IMR-90 (cell line): ENCODE data around the gene CSF2RB. TPM values are rescaled to one million over a fixed set of nuclear protein-coding genes. Genes with fewer than 3 reads are reported as not detected.

Experiments
- ATAC-seq: fragments of 200-7000 bp; cut with Tn5 transposase; 2 replicates; pipeline ENCODE4 v1.9.1; 2020; ENCODE audit warnings: low read depth, mild to moderate bottlenecking, moderate library complexity
- BruUV-seq: library from RNA; stranded (reverse); fragments of 400-500 nt; replicated peaks from 2 replicates; lab custom pipeline; 2021; lab: Mats Ljungman, UMichigan
- CTCF ChIA-PET: fragments of 300-600 bp; formaldehyde crosslinking; extraction: SDS; loops from one replicate; lab custom pipeline; 2021; ENCODE audit warnings: antibody characterized with exemption; lab: Yijun Ruan, JAX
- POLR2A ChIA-PET: fragments of 300-600 bp; sonication (Branson Sonifier 250); formaldehyde crosslinking; loops from one replicate; lab custom pipeline; 2022; ENCODE audit warnings: antibody characterized with exemption; ENCODE audit not compliant: unreplicated experiment; lab: Charles Lee
- DNase-seq: peaks from one replicate; pipeline ENCODE4 v3.0.0; 2013
- H2AFZ ChIP-seq: replicated peaks from 2 replicates; pipeline ENCODE3; 2013; ENCODE audit warnings: low read length, mild to moderate bottlenecking; ENCODE audit not compliant: poor library complexity
- H2AK5ac ChIP-seq: 2 replicates; pipeline ENCODE4 v1.6.1; 2013; ENCODE audit warnings: low read depth, low read length, inconsistent platforms
- H2AK9ac ChIP-seq: replicated peaks from 2 replicates; pipeline ENCODE3; 2013; ENCODE audit warnings: mild to moderate bottlenecking, low read depth, low read length, moderate library complexity; ENCODE audit not compliant: poor library complexity
- H2BK120ac ChIP-seq: 2 replicates; pipeline ENCODE4 v1.6.1; 2013; ENCODE audit warnings: low read depth, low read length, inconsistent platforms
- H2BK15ac ChIP-seq: 3 replicates; pipeline ENCODE4 v1.6.1; 2013; ENCODE audit warnings: low read depth, low read length, inconsistent platforms
- H2BK20ac ChIP-seq: 2 replicates; pipeline ENCODE4 v1.6.1; 2013; ENCODE audit warnings: low read depth, mild to moderate bottlenecking, inconsistent platforms, low read length, moderate library complexity
- H2BK5ac ChIP-seq: 2 replicates; pipeline ENCODE4 v1.6.1; 2013; ENCODE audit warnings: mild to moderate bottlenecking, low read depth, low read length, inconsistent platforms; ENCODE audit not compliant: poor library complexity, severe bottlenecking
- H3K14ac ChIP-seq: replicated peaks from 2 replicates; pipeline ENCODE4 v1.6.1; 2013; ENCODE audit warnings: low read depth, low read length, inconsistent platforms
- H3K18ac ChIP-seq: 2 replicates; pipeline ENCODE4 v1.6.1; 2013; ENCODE audit warnings: low read depth, low read length, control low read depth
- H3K23ac ChIP-seq: 2 replicates; pipeline ENCODE4 v1.6.1; 2013; ENCODE audit warnings: low read depth, low read length, inconsistent platforms
- H3K27ac ChIP-seq: 2 replicates; pipeline ENCODE4 v1.5.1; 2013; ENCODE audit warnings: mild to moderate bottlenecking, control low read depth, low read length; ENCODE audit not compliant: insufficient read depth
- H3K27me3 ChIP-seq: 2 replicates; pipeline ENCODE4 v1.6.1; 2013; ENCODE audit warnings: low read length; ENCODE audit not compliant: control insufficient read depth, insufficient read depth
- H3K36me3 ChIP-seq: 2 replicates; pipeline ENCODE4 v1.6.1; 2013; ENCODE audit warnings: low read length, mixed read lengths; ENCODE audit not compliant: control insufficient read depth, insufficient read depth
- H3K4ac ChIP-seq: 2 replicates; pipeline ENCODE4 v1.6.1; 2013; ENCODE audit warnings: low read depth, low read length, inconsistent platforms
- H3K4me1 ChIP-seq: 2 replicates; pipeline ENCODE4 v1.6.1; 2013; ENCODE audit warnings: low read length, mixed read lengths; ENCODE audit not compliant: control insufficient read depth, insufficient read depth
- H3K4me2 ChIP-seq: 2 replicates; pipeline ENCODE4 v1.6.1; 2013; ENCODE audit warnings: low read depth, mild to moderate bottlenecking, control low read depth, low read length, moderate library complexity
- H3K4me3 ChIP-seq: 2 replicates; pipeline ENCODE4 v1.5.1; 2013; ENCODE audit warnings: low read depth, mild to moderate bottlenecking, control low read depth, low read length, moderate library complexity; ENCODE audit not compliant: insufficient read depth
- H3K56ac ChIP-seq: 2 replicates; pipeline ENCODE4 v1.6.1; 2013; ENCODE audit warnings: low read length, inconsistent platforms; ENCODE audit not compliant: insufficient read depth; ENCODE audit errors: extremely low read depth
- H3K79me1 ChIP-seq, 2 experiments: 2 replicates each; pipeline ENCODE4 v1.6.1; 2013; ENCODE audit warnings: low read length in 2 of 2, inconsistent platforms in 1 of 2, low read depth in 1 of 2
- H3K9ac ChIP-seq: 2 replicates; pipeline ENCODE4 v1.6.1; 2013; ENCODE audit warnings: low read depth, low read length, control low read depth
- H3K9me1 ChIP-seq: 2 replicates; pipeline ENCODE4 v1.6.1; 2013; ENCODE audit warnings: low read length, inconsistent platforms; ENCODE audit not compliant: insufficient read depth
- H3K9me3 ChIP-seq: 2 replicates; pipeline ENCODE4 v1.6.1; 2013; ENCODE audit warnings: low read length; ENCODE audit not compliant: control insufficient read depth, insufficient read depth
- H4K20me1 ChIP-seq: 2 replicates; pipeline ENCODE4 v1.6.1; 2013; ENCODE audit warnings: low read length, inconsistent platforms; ENCODE audit not compliant: insufficient read depth
- H4K5ac ChIP-seq: 2 replicates; pipeline ENCODE4 v1.6.1; 2013; ENCODE audit warnings: mild to moderate bottlenecking, low read depth, low read length, control low read depth
- H4K8ac ChIP-seq, 2 experiments: 2 replicates each; pipeline ENCODE4 v1.6.1; 2013; ENCODE audit warnings: low read depth in 2 of 2, low read length in 2 of 2, control low read depth in 1 of 2, inconsistent platforms in 1 of 2
- H4K91ac ChIP-seq: 2 replicates; pipeline ENCODE4 v1.6.1; 2013; ENCODE audit warnings: low read depth, low read length, inconsistent platforms; ENCODE audit not compliant: insufficient read depth
- CEBPB ChIP-seq: IDR thresholded peaks from 2 replicates; pipeline ENCODE4 v1.6.1; 2012; ENCODE audit warnings: low read depth, low read length, improper control_type of control experiment
- CHD1 ChIP-seq: IDR thresholded peaks from 2 replicates; pipeline ENCODE4 v1.6.1; 2012; ENCODE audit warnings: low read depth, low read length, improper control_type of control experiment
- POLR2A ChIP-seq: IDR thresholded peaks from 2 replicates; pipeline ENCODE4 v1.6.1; 2012; ENCODE audit warnings: mild to moderate bottlenecking, low read depth, low read length
- RCOR1 ChIP-seq: IDR thresholded peaks from 2 replicates; pipeline ENCODE4 v1.6.1; 2012; ENCODE audit warnings: mild to moderate bottlenecking, low read length, improper control_type of control experiment; ENCODE audit not compliant: insufficient replicate concordance
- WGBS, 2 experiments: methylation state at CpG; one replicate each; pipeline versions ENCODE4 v1.1.5 to v1.1.7; 2013; ENCODE audit warnings: missing lambda C conversion rate in 2 of 2; ENCODE audit not compliant: insufficient read length in 1 of 2; ENCODE audit errors: extremely low coverage in 2 of 2; 5-methylcytosine and 5-hydroxymethylcytosine counted together
- dilution Hi-C: fragments of 300-500 bp; cut with HindIII; formaldehyde crosslinking; loops from one replicate; pipeline ENCODE4 v1.14.3; 2018; ENCODE audit warnings: low sequenced_read_pairs; ENCODE audit not compliant: unreplicated experiment
- in situ Hi-C: fragments of 300-500 bp; cut with MboI; formaldehyde crosslinking; loops from 3 replicates; pipeline ENCODE4 v1.14.3; 2019; ENCODE audit warnings: low sequenced_read_pairs, inconsistent platforms, mixed read lengths
- intact Hi-C: fragments of 100-400 bp; cut with micrococcal nuclease; formaldehyde crosslinking; loops from 2 replicates; pipeline ENCODE4 v1.10.0; 2022
- polyA plus RNA-seq, 3 experiments: library from polyadenylated mRNA; depleted of rRNA; stranded (reverse); fragments of >200 nt; gene quantifications; 2 replicates each; pipeline ENCODE4 v1.2.3, GENCODE V29; 2012; ENCODE audit warnings: low replicate concordance in 1 of 3
- total RNA-seq: library from RNA; depleted of rRNA; stranded (reverse); fragments of >200 nt; gene quantifications from 2 replicates; pipeline ENCODE4 v1.2.3, GENCODE V29; 2012

CSF2RB gene
- total and polyA plus RNA-seq, 2 of the 4 experiments (the other 2 are of a cell fraction), result not detected

GRCh38 chr22:36897611-36898010 is 15.8 kb upstream of the CSF2RB start:
- Histone ChIP-seq H4K91ac (no peak overlapping the region), H3K27me3 (peaks cover 24% of the 10 kb centered on the region), H3K27ac (no peak overlapping the region), H3K4me1 (no peaks in the 10 kb centered on the region), H3K56ac (no peak overlapping the region), H2BK120ac (no peak overlapping the region), H3K9ac (no peak overlapping the region), H3K36me3 (no peaks in the 10 kb centered on the region), H2AK9ac (no peak overlapping the region), H3K9me1 (no peaks in the 10 kb centered on the region), H3K4me2 (no peak overlapping the region), H3K79me1 (no peaks in the 10 kb centered on the region), H3K14ac (no peak overlapping the region), H2AFZ (no peak overlapping the region), H2BK15ac (no peak overlapping the region), H3K4ac (no peak overlapping the region), H3K18ac (no peak overlapping the region), H3K9me3 (0 out of 2 replicates have a peak, but pooled peaks cover 2% of the 10 kb centered on the region), H4K20me1 (no peaks in the 10 kb centered on the region), H2BK20ac (no peak overlapping the region), H2BK5ac (no peak overlapping the region), H2AK5ac (no peak overlapping the region), H3K4me3 (no peak overlapping the region), H4K8ac (no peak overlapping the region), H4K5ac (no peak overlapping the region), H3K23ac (no peak overlapping the region)
- TF ChIP-seq POLR2A (no peak), CEBPB (no peak), CHD1 (no peak), RCOR1 (no peak)
- DNase-seq (no peak), ATAC-seq (no peak)
- WGBS, 2 experiments, result 20% methylated on average over 3 of the region's 3 CpGs; no CpG with 5 or more reads in 1 of the 2 experiments
- intact Hi-C loops, result no loop called here
- BruUV-seq, result no TSS peak
- CTCF ChIA-PET, result interaction anchor here (0.8 kb wide), 1 partner anchor 24 kb away, joined by 3 read pairs; no protein-coding TSS in a partner anchor
- in situ Hi-C loops, result no loop called here
- POLR2A ChIA-PET, result no interaction called here
- dilution Hi-C loops, result no loop called here
